MCF 10A (cell line): ENCODE measurements around the gene TMEM107. TPM values are rescaled to one million over a fixed set of nuclear protein-coding genes. Genes with fewer than 3 reads are reported as not detected.

ENCODE experiments used
- BruUV-seq: library from RNA; stranded (reverse); fragments of 400-500 nt; replicated peaks from 2 replicates; lab custom pipeline; 2021; lab: Mats Ljungman, UMichigan
- CTCF ChIA-PET: fragments of 300-600 bp; sonication (Branson Sonifier 250); formaldehyde crosslinking; extraction: SDS; loops from one replicate; lab custom pipeline; 2021; ENCODE audit warnings: antibody characterized with exemption, inconsistent platforms; lab: Yijun Ruan, JAX
- POLR2A ChIA-PET: fragments of 300-600, 350-650 bp; sonication (Branson Sonifier 250); formaldehyde crosslinking; extraction: SDS; loops from one replicate; lab custom pipeline; 2020; ENCODE audit warnings: antibody characterized with exemption, inconsistent platforms; lab: Yijun Ruan, JAX
- DNase-seq: peaks from one replicate; pipeline ENCODE4 v3.0.0-alpha.2; 2018; ENCODE audit not compliant: unreplicated experiment
- H3K27ac Mint-ChIP-seq: one replicate; pipeline ENCODE4 v1.8.0; 2022; ENCODE audit warnings: mild to moderate bottlenecking, low read depth, mixed read lengths; ENCODE audit not compliant: unreplicated experiment
- H3K27me3 Mint-ChIP-seq: one replicate; pipeline ENCODE4 v1.8.0; 2022; ENCODE audit warnings: mixed read lengths; ENCODE audit not compliant: insufficient read depth, unreplicated experiment
- H3K36me3 Mint-ChIP-seq: one replicate; pipeline ENCODE4 v1.8.0; 2022; ENCODE audit warnings: mild to moderate bottlenecking, moderate library complexity, mixed read lengths; ENCODE audit not compliant: insufficient read depth, unreplicated experiment
- H3K4me1 Mint-ChIP-seq: one replicate; pipeline ENCODE4 v1.8.0; 2022; ENCODE audit warnings: mixed read lengths; ENCODE audit not compliant: insufficient read depth, unreplicated experiment
- H3K4me3 Mint-ChIP-seq: one replicate; pipeline ENCODE4 v1.8.0; 2022; ENCODE audit warnings: mild to moderate bottlenecking, moderate library complexity, mixed read lengths; ENCODE audit not compliant: unreplicated experiment
- H3K9me3 Mint-ChIP-seq: one replicate; pipeline ENCODE4 v1.8.0; 2022; ENCODE audit warnings: mixed read lengths; ENCODE audit not compliant: unreplicated experiment
- intact Hi-C: fragments of 100-400 bp; cut with micrococcal nuclease; formaldehyde crosslinking; loops from 2 replicates; pipeline ENCODE4 v1.14.1; 2022
- total RNA-seq: library from RNA; stranded (reverse); gene quantifications from 2 replicates; pipeline ENCODE4 v1.2.3, GENCODE V29; 2022
- TF ChIP-seq, protein P1 (sequence below): fragments of 200-600 bp; IDR thresholded peaks from one replicate; pipeline ENCODE4 v1.8.0; 2022; ENCODE audit warnings: antibody characterized with exemption, mild to moderate bottlenecking; ENCODE audit not compliant: unreplicated experiment

TMEM107 gene
- total RNA-seq, 1 experiment from 2014 or later, result 8.4 TPM

DNA sequence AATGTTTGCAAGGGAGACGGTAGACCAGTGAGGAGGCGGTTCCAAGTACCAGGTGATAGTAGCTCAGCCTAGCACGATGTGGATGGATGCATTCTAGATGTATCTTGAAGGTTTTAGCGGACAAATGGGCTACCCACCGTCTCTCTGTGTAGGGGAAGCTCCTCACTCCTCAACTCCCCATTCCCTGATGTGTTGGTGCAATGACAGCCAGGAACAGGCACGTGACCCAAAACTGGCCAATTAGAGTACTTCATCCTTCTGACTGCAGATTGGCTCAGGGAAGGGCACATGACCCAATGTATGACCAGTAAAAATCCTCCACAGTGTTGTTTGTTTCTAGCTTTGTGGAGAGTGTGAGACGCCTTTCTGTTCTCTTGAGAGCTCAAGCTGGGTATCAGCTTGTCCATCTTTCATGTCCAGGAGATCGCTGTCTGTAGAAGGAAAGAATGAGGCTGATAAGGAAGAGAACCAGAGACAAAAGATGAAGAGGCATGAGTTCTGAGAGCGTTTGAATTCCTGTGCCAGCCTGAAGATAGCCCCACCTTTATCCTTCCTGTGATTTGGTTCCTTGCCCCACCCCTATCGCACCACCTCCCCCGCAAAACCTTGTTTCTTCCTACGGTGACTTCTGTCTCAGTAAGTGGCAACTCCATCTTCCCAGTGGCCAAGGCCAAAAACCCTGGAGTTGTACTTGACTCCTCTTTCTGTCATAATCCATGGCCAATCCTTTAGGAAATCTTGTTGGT is 16.1 kb upstream of the TMEM107 start:
- H3K27ac Mint-ChIP-seq, result no peak overlapping the region
- TF ChIP-seq, protein P1, sequence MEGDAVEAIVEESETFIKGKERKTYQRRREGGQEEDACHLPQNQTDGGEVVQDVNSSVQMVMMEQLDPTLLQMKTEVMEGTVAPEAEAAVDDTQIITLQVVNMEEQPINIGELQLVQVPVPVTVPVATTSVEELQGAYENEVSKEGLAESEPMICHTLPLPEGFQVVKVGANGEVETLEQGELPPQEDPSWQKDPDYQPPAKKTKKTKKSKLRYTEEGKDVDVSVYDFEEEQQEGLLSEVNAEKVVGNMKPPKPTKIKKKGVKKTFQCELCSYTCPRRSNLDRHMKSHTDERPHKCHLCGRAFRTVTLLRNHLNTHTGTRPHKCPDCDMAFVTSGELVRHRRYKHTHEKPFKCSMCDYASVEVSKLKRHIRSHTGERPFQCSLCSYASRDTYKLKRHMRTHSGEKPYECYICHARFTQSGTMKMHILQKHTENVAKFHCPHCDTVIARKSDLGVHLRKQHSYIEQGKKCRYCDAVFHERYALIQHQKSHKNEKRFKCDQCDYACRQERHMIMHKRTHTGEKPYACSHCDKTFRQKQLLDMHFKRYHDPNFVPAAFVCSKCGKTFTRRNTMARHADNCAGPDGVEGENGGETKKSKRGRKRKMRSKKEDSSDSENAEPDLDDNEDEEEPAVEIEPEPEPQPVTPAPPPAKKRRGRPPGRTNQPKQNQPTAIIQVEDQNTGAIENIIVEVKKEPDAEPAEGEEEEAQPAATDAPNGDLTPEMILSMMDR, result no peak
- DNase-seq, result peak; percentile 94
- H3K27me3 Mint-ChIP-seq, result no peaks in the 10 kb centered on the region
- H3K4me3 Mint-ChIP-seq, result no peak overlapping the region
- BruUV-seq, result TSS peak; percentile 30
- H3K4me1 Mint-ChIP-seq, result no peaks in the 10 kb centered on the region
- POLR2A ChIA-PET, result interaction anchor here (0.6 to 12.5 kb wide), 14 partner anchors 9 to 103 kb away, joined by 3 to 352 read pairs (median 6); partner anchors contain the start of genes ALOXE3, AURKB, CTC1 and PER1
- H3K36me3 Mint-ChIP-seq, result peaks cover 8% of the 10 kb centered on the region
- intact Hi-C loops, result no loop called here
- no peaks in the 10 kb centered on the region for H3K9me3 Mint-ChIP-seq
- CTCF ChIA-PET, result interaction anchor here (0.6 to 1.3 kb wide), 7 partner anchors 8 to 185 kb away, joined by 3 to 6 read pairs (median 4); partner anchors contain the start of gene AURKB

- intact Hi-C loops, result no loop called here
- Mint-ChIP-seq H3K36me3 (peaks cover 8% of the 10 kb centered on the region), H3K27ac (peak overlapping the region; percentile 59), H3K4me1 (no peaks in the 10 kb centered on the region), H3K4me3 (no peak overlapping the region), H3K9me3 (no peaks in the 10 kb centered on the region), H3K27me3 (no peaks in the 10 kb centered on the region)
- ChIA-PET POLR2A (interaction anchor here (0.6 to 12.5 kb wide), 21 partner anchors 9 to 246 kb away, joined by 3 to 352 read pairs (median 6); partner anchors contain the start of genes ALOXE3, AURKB, CTC1 and HES7), CTCF (interaction anchor here (1.7 to 5.9 kb wide), 2 partner anchors 31 to 32 kb away, joined by 4 to 42 read pairs; no protein-coding TSS in a partner anchor)
- no TSS peak for BruUV-seq
- DNase-seq, result no peak
- TF ChIP-seq, protein P1, result no peak
Observed at GRCh38 chr17:8190506-8190905, 14.3 kb upstream of the TMEM107 start.

- BruUV-seq, result TSS peak; percentile 60
- intact Hi-C loops, result no loop called here
- no peaks in the 10 kb centered on the region for H3K9me3 Mint-ChIP-seq
- no peaks in the 10 kb centered on the region for H3K4me1 Mint-ChIP-seq
- TF ChIP-seq, protein P1, result no peak
- no peaks in the 10 kb centered on the region for H3K27me3 Mint-ChIP-seq
- CTCF ChIA-PET, result interaction anchor here (0.7 to 5.9 kb wide), 4 partner anchors 30 to 111 kb away, joined by 3 to 42 read pairs (median 6); no protein-coding TSS in a partner anchor
- peaks cover 8% of the 10 kb centered on the region for H3K36me3 Mint-ChIP-seq
- peak; percentile 99 for DNase-seq
- H3K27ac Mint-ChIP-seq, result peak within 1 kb of the TSS; percentile 59
- H3K4me3 Mint-ChIP-seq, result no peak within 1 kb of the TSS
- POLR2A ChIA-PET, result interaction anchor here (0.6 to 12.5 kb wide), 25 partner anchors 10 to 247 kb away, joined by 3 to 352 read pairs (median 6); partner anchors contain the start of genes ALOXE3, AURKB, CTC1 and HES7
Observed at GRCh38 chr17:8189711-8190477, 13.7 kb upstream of the TMEM107 start, which contains the start of gene BORCS6. BORCS6 (minus strand) TSS chr17:8190180; CDS start chr17:8190140, 40 bp downstream.
